Mesangial cell (primary cell): ENCODE results near the gene GPR153. TPM values are rescaled to one million over a fixed set of nuclear protein-coding genes. Genes with fewer than 3 reads are reported as not detected.

ENCODE experiments used
- total RNA-seq: library from RNA; depleted of rRNA; stranded (reverse); fragments of >200 nt; gene quantifications from 2 replicates; pipeline ENCODE4 v1.2.3, GENCODE V29; 2015

GPR153 gene
- 3.6 and 13.4 TPM in 2 replicates for total RNA-seq

GRCh38 chr1:6260961-6261614, at the start of gene GPR153:
TSS of gene GPR153 (minus strand) at chr1:6261098. CDS start at chr1:6254905, 6,193 bp downstream.

GRCh38 chr1:6243993-6244392, 16.9 kb downstream of the GPR153 start, which contains the start of gene HES3:
TSS of gene HES3 (plus strand) at chr1:6244179. CDS start at chr1:6244366, 187 bp downstream.

GRCh38 chr1:6205849-6206519, 54.9 kb downstream of the GPR153 start, which contains the start of gene RNF207:
TSS of gene RNF207 (plus strand) at chr1:6206119. CDS start at chr1:6206536, 417 bp downstream.

GRCh38 chr1:6199298-6200187, 61.4 kb downstream of the GPR153 start, which contains the start of gene RPL22:
TSS of gene RPL22 (minus strand) at chr1:6199595. CDS start at chr1:6199573, 22 bp downstream.

Other genes starting within 250 kb of the GPR153 start
- 0.33 and 8.1 TPM in 2 replicates for gene KCNAB2, start 215.2 kb downstream of the GPR153 start, total RNA-seq
- under 0.01 TPM in 1 of 2 replicates, not detected in the other for gene CHD5, start 80.8 kb downstream of the GPR153 start, total RNA-seq
- 46.0 and 54.3 TPM in 2 replicates for gene RPL22, start 61.5 kb downstream of the GPR153 start, total RNA-seq
- 13.7 and 53.5 TPM in 2 replicates for gene RNF207, start 55.0 kb downstream of the GPR153 start, total RNA-seq
- 60.3 and 113 TPM in 2 replicates for gene ICMT, start 25.1 kb downstream of the GPR153 start, total RNA-seq
- not detected in 2 replicates for gene HES3, start 16.9 kb downstream of the GPR153 start, total RNA-seq
- gene ACOT7, start 132.7 kb upstream of the GPR153 start, total RNA-seq = 60.0 and 97.4 TPM in 2 replicates
- gene HES2, start 158.8 kb upstream of the GPR153 start, total RNA-seq = 0.25 and 0.65 TPM in 2 replicates
- 0.25 and 0.33 TPM in 2 replicates for gene ESPN, start 163.7 kb upstream of the GPR153 start, total RNA-seq
- gene TNFRSF25, start 205.1 kb upstream of the GPR153 start, total RNA-seq = 4.2 and 8.0 TPM in 2 replicates
- 14.2 and 16.1 TPM in 2 replicates for gene PLEKHG5, start 230.6 kb upstream of the GPR153 start, total RNA-seq